Measurements from ENCODE around the gene NOTO.
A peak's percentile ranks its signal among the peaks of the same experiment; 100 is the strongest.

- TF ChIP-seq SP1 (IDR thresholded peaks at IDR 0.05; ENCODE audit: low read depth, low read length) = peak; percentile 36
- peak in 1 of 2 experiments; percentile 52; a peak in 2 of 3 replicates for TF ChIP-seq EGR1 (IDR thresholded peaks at IDR 0.05; ENCODE audit: borderline replicate concordance in 1 of 2, low read depth in 2 of 2, low read length in 2 of 2)
- TF ChIP-seq POLR2A (IDR thresholded peaks at IDR 0.05; ENCODE audit: low read depth, low read length) = peak; percentile 99
- TF ChIP-seq PKNOX1 (IDR thresholded peaks at IDR 0.05) = peak; percentile 43; the same call in 1 of the 2 replicates
- TF ChIP-seq TAF1 (IDR thresholded peaks at IDR 0.05; ENCODE audit: borderline replicate concordance, low read depth, low read length) = peak; percentile 99
- TF ChIP-seq LARP7 (IDR thresholded peaks at IDR 0.05) = peak; percentile 83
- no peak for TF ChIP-seq USF2 (IDR thresholded peaks at IDR 0.05; ENCODE audit: borderline replicate concordance, low read depth, low read length)
- TF ChIP-seq KLF5 (IDR thresholded peaks at IDR 0.05; ENCODE audit: partially characterized antibody) = peak; percentile 85
- TF ChIP-seq, protein P1, sequence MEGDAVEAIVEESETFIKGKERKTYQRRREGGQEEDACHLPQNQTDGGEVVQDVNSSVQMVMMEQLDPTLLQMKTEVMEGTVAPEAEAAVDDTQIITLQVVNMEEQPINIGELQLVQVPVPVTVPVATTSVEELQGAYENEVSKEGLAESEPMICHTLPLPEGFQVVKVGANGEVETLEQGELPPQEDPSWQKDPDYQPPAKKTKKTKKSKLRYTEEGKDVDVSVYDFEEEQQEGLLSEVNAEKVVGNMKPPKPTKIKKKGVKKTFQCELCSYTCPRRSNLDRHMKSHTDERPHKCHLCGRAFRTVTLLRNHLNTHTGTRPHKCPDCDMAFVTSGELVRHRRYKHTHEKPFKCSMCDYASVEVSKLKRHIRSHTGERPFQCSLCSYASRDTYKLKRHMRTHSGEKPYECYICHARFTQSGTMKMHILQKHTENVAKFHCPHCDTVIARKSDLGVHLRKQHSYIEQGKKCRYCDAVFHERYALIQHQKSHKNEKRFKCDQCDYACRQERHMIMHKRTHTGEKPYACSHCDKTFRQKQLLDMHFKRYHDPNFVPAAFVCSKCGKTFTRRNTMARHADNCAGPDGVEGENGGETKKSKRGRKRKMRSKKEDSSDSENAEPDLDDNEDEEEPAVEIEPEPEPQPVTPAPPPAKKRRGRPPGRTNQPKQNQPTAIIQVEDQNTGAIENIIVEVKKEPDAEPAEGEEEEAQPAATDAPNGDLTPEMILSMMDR (IDR thresholded peaks at IDR 0.05 in 2 of 3, conservative IDR thresholded peaks at IDR 0.05 in 1 of 3; ENCODE audit: control insufficient read depth in 2 of 3, extremely low read depth in 1 of 3, insufficient read depth in 1 of 3, low read depth in 3 of 3, low read length in 3 of 3) = no peak
- TF ChIP-seq CHD1 (IDR thresholded peaks at IDR 0.05; ENCODE audit: low read depth, low read length) = no peak
- peak in 1 of 2 experiments; percentile 53; a peak in 1 of 4 replicates for TF ChIP-seq ETV6 (conservative IDR thresholded peaks at IDR 0.05 in 1 of 2, IDR thresholded peaks at IDR 0.05 in 1 of 2; ENCODE audit: borderline replicate concordance in 1 of 2, low read depth in 1 of 2)
These were observed 31.8 kb downstream of the NOTO start, which contains the start of gene CCT7 for GRCh38 chr2:73233932-73234832.

Data from GM12878 (cell line).